ENCODE data around the gene MAN1A2.
"Not testable (repeated sequence)": the region's sequence is repeated elsewhere in the genome, so short reads cannot be mapped to it uniquely, and the experiment has no call there.

The MAN1A2 gene

GRCh38 chr1:117558451-117558850, 191.2 kb downstream of the MAN1A2 start:
- DNase-seq (ENCODE audit: low read depth, low spot score) = not testable (repeated sequence)

- no peak for DNase-seq (ENCODE audit: low read depth, low spot score)
Observed at GRCh38 chr1:117559139-117559538, 191.9 kb downstream of the MAN1A2 start.

DNA sequence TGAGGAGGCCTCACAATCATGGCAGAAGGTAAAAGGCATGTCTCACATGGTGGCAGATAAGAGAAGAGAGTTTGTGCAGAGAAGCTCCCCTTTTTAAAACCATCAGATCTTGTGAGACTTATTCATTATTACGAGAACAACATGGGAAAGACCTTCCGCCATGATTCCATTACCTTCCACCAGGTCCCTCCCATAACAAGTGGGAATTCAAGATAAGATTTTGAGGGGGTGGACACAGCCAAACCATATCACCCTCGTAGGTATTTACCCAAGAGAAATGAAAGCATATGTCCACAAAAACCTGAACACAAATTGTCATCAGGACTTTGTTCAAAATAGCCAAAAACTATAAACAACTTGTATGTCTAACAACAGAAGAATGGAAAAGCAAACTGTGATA, 192.7 kb downstream of the MAN1A2 start:
- no peak for DNase-seq (ENCODE audit: low read depth, low spot score)

GRCh38 chr1:117561071-117561470, 193.8 kb downstream of the MAN1A2 start:
- no peak for DNase-seq (ENCODE audit: low read depth, low spot score)

GRCh38 chr1:117561551-117561950, 194.3 kb downstream of the MAN1A2 start:
- DNase-seq (ENCODE audit: low read depth, low spot score) = no peak

- no peak for DNase-seq (ENCODE audit: low read depth, low spot score)
Observed at GRCh38 chr1:117562581-117563491, 195.6 kb downstream of the MAN1A2 start.

GRCh38 chr1:117563492-117563875, 196.2 kb downstream of the MAN1A2 start:
- no peak for DNase-seq (ENCODE audit: low read depth, low spot score)

- DNase-seq (ENCODE audit: low read depth, low spot score) = no peak
Observed at GRCh38 chr1:117564227-117565075, 197.2 kb downstream of the MAN1A2 start.

DNA sequence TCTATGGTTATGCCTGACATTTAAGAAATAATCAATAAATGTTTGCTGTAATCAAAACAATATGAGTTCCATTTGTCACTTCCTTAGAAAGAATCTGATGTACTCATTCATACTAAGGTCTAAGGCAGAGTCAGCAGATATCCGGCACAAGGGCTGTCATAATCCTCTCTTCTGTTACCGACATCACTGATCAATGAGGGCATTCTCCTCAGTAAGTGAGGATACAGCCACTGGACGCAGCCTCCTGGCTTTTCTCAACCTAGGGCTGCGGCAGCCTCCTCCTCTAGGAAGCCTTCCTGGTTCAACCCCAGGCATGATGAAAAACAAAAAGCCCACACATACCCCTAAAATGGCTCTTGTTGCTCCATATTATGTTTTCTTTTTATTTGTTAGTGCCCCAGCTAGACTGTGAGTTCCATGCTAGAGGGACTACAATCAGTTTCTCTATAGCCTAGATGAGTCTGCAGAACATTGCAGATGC, 197.9 kb downstream of the MAN1A2 start:
- DNase-seq (ENCODE audit: low read depth, low spot score) = no peak

DNA sequence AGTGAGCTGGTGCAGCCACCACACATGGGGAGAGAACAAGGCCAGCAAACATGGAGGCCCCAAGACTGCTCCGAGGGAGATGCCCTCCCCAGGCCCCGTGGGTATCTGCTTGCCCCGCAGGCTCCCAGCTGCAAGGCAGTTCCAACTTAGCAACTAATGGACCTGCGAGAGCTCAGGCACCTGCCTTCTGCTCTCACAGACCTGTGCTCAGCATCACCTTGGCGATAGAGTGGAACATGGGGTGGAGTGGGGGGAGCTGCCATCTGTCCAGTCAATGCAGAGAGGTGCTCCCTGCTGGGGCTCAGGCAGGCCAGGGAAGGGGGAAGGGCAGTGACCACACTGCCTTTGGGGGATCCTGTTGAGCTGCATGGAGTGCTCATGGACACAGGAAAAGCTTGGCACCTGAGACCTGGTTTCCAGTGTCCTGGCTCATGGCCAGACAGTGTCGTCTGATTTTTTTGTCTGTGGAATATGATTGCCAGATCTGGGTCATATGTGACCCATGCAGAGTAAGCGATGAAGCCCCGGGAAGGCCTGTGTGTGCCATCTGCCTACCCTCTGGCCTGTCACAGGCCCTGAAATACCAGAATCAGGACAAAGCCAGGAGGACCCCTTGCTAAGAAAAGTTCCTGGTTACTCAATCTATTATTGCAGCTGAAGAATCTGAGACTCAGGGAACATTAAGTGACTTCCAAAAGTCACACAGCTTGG, 198.7 kb downstream of the MAN1A2 start:
- no peak for DNase-seq (ENCODE audit: low read depth, low spot score)

DNA sequence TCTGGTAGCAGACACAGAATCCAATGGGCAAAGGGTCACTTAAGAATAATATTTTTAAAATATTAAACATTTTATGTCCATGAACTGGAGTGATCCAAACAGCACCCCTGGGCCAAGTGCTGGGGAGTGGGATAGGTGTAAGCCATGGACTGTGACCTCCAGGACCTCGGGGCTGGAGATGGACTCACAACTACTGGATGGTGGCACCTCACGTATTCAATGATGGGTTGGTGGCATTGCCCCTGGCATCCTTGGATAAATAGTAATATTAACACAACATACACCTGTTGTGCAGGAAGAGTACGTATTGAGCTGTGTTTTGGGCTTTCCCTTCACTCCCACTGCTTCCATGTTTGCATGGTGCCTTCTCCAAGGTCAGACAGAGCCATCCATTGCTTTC, 199.3 kb downstream of the MAN1A2 start:
- no peak for DNase-seq (ENCODE audit: low read depth, low spot score)

- DNase-seq (ENCODE audit: low read depth, low spot score) = no peak
Observed at GRCh38 chr1:117567435-117567834, 200.2 kb downstream of the MAN1A2 start.

DNA sequence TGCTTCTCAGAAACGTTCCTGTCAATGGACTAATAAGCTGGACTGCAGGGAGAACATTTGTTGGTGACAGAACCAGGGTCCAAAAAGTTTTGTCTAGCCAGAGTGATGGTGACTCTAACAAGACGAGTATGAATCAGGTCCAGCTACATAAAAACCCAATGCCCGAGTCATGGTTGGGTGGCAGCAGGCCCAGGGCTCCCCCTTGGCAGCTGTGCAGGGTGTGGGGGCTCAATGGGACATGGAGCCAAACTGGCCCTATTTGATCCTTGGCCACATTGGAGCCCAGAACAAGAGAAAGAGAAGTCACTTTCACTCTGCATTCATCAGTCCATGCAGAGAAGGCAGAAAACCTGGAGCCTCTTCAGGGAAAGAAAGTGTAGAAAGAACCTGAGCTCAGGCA, 200.7 kb downstream of the MAN1A2 start:
- DNase-seq (ENCODE audit: low read depth, low spot score) = no peak

- DNase-seq (ENCODE audit: low read depth, low spot score) = no peak
Observed at GRCh38 chr1:117568999-117569398, 201.8 kb downstream of the MAN1A2 start.

- no peak for DNase-seq (ENCODE audit: low read depth, low spot score)
Observed at GRCh38 chr1:117569856-117570255, 202.6 kb downstream of the MAN1A2 start.

DNA sequence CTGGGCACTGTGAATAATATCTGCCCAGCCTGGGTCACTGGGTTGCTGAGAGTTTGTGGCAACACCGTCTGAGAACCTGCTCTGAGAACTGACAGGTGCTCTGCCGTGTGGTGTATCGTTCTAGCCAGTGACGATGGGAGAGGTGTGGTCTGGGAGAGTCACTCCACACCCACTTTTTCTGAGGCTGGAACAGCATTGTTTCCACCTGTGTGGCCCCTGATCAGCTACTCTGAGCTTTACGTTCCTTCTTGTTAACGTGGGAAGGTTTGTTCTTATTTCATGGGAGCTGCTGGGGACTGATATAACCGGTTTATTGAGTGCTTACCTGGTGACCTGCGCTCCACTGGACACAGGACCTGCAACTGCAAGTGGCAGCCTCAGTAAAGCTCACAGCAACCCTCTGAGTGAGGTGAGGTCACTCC, 203.8 kb downstream of the MAN1A2 start:
- no peak for DNase-seq (ENCODE audit: low read depth, low spot score)

DNA sequence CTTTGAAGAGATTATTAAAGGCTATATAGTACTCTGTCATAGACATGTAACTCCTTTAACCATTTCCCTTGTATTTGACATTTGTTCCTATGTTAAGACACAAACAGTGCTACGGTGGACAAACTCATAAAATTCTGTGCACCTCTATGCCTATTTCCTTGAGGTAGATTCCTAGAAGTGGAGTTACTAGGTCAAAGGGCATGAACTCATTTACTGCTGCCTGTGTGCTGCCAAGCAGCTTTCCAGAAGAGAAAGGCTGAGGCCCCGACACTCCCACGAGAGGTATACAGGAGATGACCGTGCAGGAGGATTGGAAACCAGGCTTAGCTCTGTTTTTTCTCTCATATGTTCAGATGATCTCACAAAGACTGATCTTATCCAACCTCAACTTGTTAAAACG, 204.2 kb downstream of the MAN1A2 start:
- no peak for DNase-seq (ENCODE audit: low read depth, low spot score)

GRCh38 chr1:117572546-117572945, 205.3 kb downstream of the MAN1A2 start:
- no peak for DNase-seq (ENCODE audit: low read depth, low spot score)

DNA sequence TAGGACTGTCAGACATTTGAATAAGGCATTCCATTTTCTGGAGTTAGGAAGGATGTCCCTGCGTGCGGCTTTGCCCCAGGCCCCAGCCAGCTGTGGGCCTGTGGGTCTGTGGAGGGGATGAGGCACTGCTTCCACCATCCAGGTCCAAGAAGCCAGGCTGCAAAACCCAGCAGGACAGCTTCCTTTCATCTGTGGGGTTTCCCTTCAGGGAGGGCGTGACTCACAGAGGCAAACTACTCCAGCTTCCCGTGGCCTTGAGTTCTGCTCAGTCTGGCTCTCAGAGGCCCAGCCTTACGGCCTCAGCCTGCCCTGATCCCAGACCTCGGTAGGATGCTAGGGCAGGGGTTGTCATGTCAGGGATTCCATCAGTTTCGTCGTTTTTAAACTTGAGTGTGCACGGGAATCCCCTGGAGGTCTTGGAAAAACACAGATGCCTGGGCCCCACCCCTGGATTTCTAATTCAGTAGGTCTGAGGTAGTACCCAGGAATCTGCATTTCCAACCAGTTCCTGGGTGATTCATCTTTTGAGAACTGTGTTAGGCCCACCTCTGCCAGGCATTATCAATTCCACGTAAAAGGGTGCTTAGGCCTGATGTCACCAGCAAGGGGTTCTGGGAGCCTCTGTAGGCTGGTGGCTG, 206.3 kb downstream of the MAN1A2 start:
- peak; percentile 44 for DNase-seq (ENCODE audit: low read depth, low spot score)

- DNase-seq (ENCODE audit: low read depth, low spot score) = no peak
Observed at GRCh38 chr1:117574161-117574835, 207.0 kb downstream of the MAN1A2 start.

Data from brain pericyte (primary cell).